GM19467 (cell line): Measurements from ENCODE around the gene UPF2.
"Not testable (repeated sequence)": the region's sequence is repeated elsewhere in the genome, so short reads cannot be mapped to it uniquely, and the experiment has no call there.

ENCODE experiments used
- ATAC-seq: cut with Tn5 transposase; IDR thresholded peaks from one replicate; pipeline ENCODE4 v1.9.1; 2021; ENCODE audit warnings: mild to moderate bottlenecking, moderate library complexity; ENCODE audit not compliant: unreplicated experiment

Gene UPF2

DNA sequence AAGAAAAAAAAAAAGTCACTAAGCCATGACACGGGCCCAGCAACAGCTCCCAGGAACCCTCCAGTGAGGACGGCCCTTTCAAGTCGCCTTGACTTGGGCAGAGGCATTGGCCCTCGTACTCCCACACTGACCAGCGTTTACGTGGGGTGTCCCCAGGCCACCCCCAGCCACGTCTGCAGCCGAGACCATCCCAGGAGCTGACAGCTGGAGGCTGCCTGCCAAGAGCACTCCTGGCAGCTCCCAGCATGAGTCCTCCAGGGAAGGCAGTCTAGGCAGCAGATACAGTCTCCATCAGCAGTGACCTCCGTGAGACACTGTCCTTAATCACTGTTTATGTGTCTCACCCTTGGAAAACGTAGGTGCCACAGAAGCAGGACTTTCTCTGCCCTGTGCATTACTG, 133.0 kb downstream of the UPF2 start:
- ATAC-seq: no peak

DNA sequence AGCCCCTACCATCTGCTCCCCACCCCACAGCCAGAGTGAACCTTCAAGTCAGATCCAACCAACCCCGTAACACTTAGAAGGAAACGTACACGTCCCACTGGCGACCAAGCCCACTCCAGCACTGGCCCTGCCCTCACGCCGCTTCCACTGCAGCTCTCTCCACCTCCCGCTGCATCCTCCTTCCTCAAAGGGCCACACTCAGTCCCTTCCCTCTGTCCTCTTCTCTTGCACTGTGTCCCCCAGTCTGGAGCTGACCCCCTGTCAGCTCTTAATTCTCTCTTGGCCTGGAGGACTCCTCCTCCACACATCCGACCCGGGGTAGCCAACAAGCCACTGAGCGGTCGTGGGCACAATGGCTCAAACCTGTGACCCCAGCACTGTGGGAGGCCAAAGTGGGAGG, 133.6 kb downstream of the UPF2 start:
- ATAC-seq: no peak

DNA sequence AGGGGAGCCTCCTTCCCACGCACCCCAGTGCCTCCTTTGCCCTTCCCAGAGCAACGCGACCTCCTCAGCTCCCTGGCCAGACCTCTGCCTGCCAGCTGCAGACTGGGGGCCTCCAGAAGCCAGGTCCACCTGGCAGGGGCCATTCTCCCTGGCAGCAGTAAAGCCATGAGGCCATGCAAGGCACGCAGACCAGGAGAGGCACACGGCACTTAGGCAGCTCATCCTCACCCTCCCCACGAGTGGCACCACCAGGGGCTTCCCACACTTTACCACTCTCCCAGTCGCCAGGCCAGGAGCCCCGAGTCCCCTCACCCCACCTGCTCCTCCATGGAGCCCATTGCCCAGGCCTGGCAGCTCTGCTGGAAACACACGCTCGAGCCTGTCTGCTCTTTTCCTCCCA, 134.1 kb downstream of the UPF2 start:
- ATAC-seq: no peak

DNA sequence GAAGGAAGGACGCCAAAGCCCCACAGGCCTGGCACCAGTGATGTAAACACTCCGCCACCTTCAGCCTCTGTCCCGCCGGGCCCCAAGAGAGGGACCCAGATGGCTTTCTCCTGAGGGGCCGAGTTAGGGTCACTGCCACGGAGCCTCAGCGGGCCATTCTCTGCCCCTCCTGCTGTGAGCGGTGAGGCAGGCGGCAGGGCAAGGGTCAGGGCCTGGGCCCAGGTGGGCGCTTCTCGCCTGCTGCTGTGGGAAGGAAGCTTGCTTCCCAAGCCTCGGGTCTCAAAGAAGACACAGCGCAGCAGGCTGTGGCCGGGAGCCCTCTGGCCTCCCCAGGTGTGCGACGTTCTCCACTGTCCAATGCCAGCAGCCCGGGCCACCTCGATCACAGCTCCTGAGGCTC, 134.7 kb downstream of the UPF2 start:
- ATAC-seq: no peak

DNA sequence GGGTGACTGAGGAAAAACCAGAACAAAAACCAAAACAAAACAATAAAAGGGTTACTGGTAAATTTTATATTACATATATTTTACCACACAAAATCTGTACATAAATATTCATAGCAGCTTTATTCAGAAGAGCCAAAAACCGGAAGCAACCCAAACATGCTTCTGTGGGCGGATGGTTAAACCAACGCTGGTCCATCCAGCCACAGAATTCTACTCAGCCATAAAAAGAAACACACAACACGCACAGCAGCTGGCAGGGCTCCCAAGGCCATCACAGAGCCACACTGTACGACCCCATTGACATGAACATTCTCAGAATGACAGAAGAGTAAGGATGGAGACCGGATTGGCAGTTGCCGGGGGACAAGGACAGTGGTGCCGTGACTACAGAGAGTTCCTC, 135.9 kb downstream of the UPF2 start:
- no peak for ATAC-seq

DNA sequence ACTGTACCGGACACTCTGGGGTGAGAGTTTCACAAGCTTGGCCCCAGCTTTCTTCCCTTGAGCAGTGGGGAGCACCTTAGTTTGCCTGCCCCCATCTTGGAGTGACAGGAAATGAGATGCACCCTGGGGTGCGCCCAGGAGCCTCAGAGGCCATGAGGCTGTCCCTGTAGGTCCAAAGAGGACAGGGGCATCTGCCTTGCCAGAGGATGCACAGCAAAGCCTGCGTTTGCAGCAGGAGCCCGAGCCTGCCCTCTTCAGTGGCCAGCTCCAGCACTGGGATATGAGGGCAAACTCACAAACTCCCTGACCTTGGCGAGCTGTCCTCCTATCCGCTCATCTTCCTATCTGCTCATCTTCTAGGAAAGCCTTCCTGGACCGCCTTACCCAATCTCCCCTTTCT, 140.0 kb downstream of the UPF2 start:
- no peak for ATAC-seq

DNA sequence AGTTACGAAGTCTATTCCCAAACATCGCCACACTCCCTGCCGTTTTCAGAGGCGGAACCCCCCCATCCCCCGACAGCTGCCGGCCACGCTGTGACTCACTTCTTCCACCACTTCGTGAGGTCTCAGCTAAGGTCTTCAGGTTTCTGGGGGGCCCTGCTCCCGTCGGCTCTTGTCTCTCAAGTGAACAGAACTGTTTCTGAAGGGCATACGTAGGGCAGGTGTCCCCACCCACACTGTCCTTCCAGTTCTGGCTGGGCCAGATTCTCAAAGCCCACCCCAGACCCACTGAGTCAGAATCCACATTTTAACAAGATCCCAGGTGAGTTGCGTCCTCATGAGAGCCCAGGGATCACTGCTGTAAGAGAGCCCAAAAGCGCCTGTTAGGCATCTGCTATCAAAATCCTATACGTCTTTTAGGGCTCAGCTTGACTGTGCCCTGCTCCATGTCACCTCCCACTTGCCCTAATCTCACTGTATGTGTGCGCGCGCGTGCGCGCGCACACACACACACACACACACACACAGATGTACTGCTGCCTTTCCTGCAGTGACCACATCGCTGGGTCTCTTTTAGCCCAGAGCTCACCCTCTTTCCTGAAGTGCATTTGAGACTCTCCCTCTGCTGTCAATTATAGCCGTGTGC, 140.7 kb downstream of the UPF2 start:
- ATAC-seq: no peak

DNA sequence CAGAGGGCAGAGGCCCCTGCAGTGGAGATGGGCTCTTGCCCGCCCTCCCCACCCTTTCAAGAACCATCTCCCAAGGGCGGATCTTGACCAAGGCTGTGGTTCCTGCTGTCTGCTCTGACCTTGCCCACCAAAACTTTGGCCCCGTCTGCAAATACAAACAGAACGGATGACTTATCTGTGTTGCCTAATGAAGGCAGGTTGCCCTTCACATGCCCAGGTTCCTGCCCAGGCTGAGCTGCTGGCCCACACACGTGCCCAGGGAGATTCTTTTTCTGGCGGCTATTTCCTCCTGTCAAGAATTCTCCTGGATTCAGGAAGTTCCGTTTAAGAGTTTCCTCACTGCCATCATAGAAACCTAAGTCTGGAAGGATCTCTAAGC, 141.2 kb downstream of the UPF2 start:
- no peak for ATAC-seq

DNA sequence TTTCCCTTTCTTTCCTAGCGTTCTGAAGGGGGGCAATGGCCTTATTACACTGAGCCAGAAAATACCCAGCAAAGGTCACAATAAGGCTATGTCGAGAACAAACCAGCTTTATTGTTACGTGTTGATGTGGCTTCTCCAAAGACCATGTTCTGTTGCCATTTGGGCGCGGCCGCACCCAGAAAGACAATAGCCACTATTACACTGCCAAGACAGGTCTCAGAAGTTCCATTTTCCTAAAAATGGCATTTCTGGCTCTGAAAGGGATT, 141.6 kb downstream of the UPF2 start:
- ATAC-seq: no peak

DNA sequence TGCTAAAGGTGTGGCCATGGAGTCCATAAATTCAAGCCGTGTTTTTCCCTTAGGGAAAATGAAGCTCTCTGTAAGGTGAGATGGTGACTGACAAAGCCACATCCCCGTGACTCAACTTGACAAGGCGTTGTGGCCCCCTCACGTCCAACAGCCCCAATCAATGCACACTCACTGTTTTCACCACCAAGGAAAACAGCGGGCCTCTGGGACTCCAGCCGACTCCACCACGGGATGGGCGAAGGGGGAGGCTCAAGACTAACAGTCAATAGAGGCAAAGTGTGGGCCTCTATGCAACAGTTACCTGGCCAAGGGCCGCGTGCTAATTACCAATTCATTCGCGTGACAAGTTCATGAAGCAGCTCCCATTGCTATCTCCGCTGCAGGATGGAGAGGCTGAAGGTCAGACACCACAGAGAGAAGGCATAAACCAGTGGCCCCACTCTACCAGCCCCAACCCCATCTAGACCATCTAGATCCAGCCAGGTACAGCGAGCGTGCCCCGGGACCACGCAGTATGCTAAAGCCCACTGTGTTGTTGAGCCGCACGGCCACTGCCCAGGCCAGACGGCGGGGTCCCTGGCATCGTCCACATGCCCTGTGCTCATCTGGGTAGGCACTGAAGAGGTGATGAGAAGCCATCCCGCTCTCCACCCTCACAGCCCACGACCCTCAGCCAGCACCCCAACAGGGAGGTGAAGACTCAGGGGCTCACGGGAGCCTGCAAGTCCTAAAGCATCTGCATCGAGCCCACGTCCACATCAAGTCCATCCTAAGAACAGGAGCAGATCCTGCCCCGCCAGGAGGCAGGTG, 143.3 kb downstream of the UPF2 start:
- ATAC-seq: no peak

DNA sequence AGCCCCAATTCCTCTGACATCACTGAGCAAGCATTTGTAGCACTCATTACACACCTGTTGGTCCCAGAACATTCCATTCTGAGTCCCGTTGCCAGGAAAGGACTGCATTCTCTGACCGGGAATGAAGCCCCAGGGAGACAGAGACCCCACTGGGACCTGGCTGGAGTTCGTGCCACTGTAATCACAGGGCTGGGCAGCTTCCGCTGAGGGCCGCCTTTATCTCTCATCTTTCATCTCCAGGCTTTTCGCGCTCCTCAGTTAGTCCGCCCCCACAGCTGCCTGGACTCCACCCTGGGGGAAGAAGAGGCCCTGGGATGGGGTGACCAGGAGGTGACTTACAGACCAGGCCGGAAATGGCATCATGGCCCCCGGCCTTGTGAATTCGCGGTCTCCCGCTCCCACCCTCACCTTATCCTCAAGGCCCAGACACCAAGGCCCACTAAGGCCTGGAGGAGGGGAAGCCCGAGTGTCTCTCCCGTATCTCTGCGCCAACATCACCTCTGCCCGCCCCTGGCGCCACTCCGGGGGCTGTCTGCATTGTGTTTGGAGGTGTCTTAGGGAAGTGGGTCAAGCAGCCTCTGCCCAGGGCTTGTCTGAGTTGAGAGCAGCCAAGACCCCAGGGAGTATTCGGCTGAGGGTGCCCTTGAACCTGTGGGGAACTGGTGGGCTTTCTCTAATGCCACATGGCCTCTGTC, 144.1 kb downstream of the UPF2 start:
- no peak for ATAC-seq

DNA sequence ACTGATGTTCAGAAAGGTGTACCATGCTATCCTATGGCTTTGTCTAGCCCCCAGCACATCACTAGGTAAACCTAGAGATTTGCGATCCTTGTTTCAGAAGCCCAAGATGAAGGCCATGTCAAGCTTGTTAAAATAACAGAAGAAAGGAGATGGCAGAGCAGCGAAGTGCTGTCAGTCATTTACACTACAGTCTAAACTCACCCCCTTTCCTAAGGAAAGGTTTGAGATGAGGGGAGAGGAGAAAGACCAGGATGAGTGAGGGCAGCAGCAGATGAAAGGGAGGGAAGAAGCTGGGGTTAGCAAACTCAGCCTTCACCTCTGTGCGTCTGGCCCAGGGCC, 144.6 kb downstream of the UPF2 start:
- ATAC-seq: no peak

DNA sequence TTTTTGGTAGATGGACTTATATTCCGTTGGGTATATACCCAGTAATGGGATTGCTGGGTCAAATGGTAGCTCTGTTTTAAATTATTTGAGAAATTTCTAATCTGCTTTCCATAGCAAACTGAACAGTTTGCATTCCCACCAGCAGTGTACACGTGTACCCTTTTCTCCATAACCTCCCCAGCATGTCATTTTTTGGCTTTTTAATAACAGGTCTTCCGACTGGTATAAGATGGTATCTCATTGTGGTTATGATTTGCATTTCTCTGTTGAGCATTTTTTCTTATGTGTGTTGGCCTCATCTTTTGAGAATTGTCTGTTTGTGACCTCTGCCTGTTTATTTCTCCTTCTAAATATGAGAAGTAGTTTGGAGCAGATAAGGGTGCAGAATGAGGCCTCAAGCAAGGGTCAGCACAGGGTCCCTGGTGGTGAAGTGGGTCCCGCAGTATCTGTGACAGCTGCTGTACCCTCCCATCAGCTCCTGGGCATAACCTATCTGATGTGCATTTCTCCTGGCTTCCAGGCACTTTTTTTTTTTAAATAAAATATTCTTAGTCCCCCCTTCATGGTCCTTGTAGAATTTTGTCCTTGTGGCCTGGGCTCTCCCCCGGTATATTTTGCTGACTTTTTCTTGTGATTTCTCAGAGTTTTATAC, 145.9 kb downstream of the UPF2 start:
- no peak for ATAC-seq

DNA sequence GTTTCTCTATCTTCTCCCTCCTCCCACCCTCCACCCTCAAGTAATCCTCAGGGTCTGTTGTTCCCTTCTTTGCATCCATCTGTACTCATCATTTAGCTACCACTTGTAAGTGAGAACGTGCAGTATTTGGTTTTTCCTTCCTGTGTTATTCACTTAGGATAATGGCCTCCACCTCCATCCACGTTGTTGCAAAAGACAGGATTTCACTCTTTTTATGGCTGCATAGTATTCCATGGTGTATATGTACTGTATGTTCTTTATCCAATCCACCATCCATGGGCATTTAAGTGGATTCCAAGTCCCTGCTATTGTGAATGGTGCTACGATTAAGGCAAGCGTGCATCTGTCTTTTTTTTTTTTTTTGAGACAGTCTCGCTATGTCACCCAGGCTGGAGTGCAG, 147.0 kb downstream of the UPF2 start:
- no peak for ATAC-seq

DNA sequence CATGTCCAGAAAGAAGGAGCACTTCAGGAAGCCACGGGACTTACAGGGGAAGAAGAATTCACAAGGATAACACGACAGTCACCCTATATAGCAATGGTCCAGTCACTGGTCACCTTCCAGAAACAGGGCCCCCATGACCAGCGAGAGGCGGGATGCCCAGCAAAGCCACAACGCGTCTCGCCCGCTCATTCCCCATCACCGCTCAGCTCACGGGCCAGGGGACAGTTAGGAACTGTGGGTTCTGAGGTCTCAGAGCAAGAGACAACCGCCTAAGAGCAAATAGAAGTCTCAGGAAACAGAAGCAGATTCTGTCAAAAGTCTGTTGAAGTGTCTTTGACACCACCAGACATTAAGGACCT, 147.5 kb downstream of the UPF2 start:
- no peak for ATAC-seq

DNA sequence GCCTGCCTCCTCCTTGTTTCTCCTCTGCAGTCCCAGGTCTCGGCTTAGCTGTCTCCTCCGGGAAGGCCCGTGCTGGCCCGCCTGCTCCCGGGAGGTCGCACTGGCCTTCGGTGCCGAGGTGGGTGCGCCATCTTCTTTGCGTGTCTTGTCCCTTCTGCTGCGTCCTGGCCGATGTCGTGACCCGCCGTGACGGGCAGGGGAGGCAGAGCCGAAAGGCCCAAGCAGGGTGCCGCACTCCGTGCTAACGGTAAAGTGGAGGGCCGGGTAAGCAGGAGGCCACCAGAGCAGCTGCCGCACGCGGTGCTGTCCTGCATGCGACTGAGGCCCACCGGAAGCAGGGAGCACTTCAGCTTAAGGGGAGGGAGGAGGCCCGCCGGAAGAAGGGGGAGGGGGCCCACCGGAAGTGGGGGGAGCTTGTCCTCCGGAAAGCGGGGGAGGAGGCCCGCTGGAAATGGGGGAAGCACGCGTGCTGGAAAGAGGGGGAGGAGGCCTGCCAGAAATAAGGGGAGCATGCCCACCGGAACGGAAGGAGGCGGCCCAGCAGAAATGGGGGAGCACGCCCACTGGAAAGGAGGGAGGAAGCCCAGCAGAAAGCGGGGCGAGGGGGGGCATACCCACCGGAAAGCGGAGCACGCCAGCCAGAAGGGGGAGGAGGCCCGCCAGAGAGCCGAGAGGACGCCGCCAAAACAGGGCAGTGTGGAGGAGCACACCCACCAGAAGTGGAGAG, 148.1 kb downstream of the UPF2 start:
- no peak for ATAC-seq

DNA sequence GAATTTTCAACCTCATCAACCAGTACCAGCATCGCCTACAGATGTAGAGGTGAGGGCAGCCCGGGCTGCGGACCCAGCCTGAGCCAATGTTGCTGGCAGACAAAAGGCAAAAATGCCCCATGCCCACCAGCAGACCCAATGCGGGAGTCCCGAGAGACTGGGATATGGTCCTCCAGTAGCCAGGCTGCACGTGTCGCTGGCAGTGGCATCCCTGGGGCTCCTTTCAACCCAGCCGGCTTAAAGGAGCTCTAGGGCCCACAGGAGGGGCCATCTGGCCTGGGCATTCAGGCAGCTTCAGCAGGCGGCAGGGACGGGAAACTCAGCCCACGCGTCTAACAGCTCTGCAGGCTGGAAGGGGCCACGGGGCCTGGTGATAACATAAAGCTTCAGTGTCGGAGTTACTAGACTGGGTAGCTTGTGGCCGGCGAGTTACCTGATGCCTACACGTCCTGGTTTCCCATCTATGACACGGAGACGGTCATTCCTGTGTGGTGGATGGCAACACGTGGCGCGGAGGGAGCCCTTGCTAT, 148.8 kb downstream of the UPF2 start:
- no peak for ATAC-seq

DNA sequence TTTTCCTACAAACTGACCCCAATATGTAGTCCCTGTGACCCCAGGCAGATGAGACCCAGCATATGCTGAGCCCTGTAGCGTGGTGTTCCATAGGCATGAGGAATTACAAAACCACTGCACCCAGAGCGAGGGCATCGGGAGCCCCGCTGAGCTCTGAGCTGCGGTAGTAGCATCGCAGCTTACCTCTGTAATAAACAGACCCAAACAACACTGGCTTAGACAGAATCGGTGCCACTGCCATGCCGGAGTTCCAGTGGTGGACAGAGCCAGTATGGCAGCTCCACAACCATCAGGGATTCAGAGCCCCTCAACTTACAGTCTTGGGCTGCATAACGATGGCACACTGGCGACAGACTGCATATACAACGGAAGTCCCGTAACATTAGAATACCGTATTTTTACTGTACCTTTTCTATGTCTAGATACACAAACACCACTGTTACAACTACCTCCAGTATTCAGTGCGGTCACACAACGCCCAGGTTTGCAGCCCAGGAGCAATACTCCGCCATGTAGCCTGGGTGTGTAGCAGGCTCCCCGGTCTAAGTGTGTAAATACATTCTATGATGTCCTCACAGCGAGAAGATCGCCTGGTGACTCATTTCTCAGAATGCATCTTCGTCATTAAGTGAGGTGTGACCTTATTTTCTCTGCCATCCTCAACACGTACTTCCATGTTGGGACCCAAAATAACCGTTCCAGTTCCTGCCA, 150.7 kb downstream of the UPF2 start:
- ATAC-seq: no peak

DNA sequence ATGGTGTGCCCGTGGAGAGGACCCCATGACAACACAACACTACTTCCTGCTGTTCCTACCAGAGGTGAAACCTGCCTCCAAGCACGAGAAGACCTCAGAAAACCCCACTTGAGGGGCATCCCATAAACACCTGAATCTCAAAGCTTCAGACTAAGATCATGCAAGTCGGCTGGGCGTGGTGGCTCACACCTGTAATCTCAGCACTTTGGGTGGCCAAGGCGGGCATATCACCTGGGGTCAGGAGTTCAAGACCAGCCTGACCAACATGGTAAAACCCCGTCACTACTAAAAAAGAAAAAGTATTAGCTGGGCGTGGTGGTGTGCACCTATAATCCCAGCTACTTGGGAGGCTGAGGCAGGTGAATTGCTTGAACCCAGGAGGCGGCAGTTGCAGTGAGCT, 153.3 kb downstream of the UPF2 start:
- not testable (repeated sequence) for ATAC-seq

DNA sequence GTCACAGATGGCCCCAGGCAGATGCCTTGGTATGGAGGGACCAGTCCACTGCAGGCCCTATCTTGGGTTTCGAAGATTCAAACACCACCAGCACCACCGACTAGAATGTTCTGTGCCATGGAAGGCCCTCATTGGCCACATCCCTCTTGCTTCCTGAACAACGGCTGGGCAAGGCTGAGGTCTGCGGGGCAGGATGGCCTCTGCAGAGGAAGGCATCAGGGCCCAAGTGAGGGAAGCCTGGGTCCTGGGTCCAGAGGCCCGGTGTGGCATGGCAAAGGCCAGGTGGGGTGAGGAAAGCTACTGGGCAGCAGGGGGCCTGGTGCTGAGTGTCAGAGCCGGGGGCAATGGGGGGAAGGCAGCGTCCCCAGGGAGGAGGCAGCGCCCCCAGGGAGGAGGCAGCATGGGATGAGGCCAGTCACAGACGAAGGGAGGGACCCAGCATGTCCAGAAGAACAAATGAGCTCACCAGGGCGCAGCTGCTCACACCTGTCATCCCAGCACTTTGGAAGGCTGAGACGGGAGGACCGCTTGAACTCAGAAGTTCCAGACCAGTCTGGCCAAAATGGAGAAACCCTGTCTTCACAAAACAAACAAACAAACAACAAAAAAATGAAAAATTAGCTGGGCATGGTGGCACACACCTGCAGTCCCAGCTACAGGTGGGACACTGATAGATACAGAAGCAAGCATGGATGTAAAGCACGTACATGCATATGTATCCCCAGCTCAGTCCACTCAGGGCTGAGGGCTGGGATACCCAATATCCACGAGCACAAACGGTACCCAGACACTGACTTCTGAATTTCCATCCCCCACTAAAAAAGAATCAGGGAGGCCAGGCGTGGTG, 155.0 kb downstream of the UPF2 start:
- ATAC-seq: no peak
